ENCODE data around the gene PIK3C3. TPM values are rescaled to one million over a fixed set of nuclear protein-coding genes. Genes with fewer than 3 reads are reported as not detected.

Gene PIK3C3
- total and polyA plus RNA-seq, 2 of the 8 experiments (the other 6 are each of a cell fraction or from before 2014, with no cell fraction given): 15.3 to 47.4 TPM

DNA sequence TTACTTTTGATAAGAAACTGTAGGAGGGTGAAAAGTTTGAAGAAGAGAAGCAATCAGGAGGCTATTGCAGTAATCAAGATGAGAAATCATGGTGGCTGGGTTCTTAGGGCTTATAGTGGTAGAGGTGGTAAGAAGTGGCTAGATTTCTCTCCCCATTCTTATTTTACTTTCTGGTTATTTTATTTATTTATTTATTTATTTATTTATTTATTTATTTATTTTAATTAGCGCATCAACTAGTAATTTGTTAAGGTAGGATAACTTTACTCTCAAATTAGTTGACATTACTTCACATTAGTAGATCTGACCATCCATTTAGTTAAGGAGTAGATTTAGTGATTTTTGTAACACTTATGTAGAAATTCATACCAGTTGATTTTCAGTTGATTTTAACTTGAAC is 77.4 kb downstream of the PIK3C3 start:
- H4K91ac ChIP-seq (replicated peaks; ENCODE audit: insufficient read length, low read length): no peak overlapping the region
- ChIA-PET CTCF (ENCODE audit: partially characterized antibody) (no interaction called here), POLR2A (ENCODE audit: partially characterized antibody) (no interaction called here)
- no peaks in the 10 kb centered on the region for H3K4me1 ChIP-seq (replicated peaks in 1 of 4; ENCODE audit: control insufficient read depth in 3 of 4, insufficient read depth in 4 of 4, low read length in 3 of 4)
- no peak overlapping the region for H3K4me3 ChIP-seq (ENCODE audit: extremely low read depth in 1 of 4, insufficient read depth in 2 of 4, low read depth in 3 of 4, low read length in 4 of 4)
- H3K79me1 ChIP-seq (ENCODE audit: low read depth, low read length): no peaks in the 10 kb centered on the region
- H2BK120ac ChIP-seq (replicated peaks; ENCODE audit: low read depth, low read length): no peak overlapping the region
- H4K5ac ChIP-seq (ENCODE audit: insufficient read length, low read depth, low read length): no peak overlapping the region
- no peaks in the 10 kb centered on the region for H3K27me3 ChIP-seq (replicated peaks in 1 of 4; ENCODE audit: control insufficient read depth in 3 of 4, extremely low read depth in 1 of 4, insufficient read depth in 3 of 4, low read length in 3 of 4)
- DNase-seq (ENCODE audit: low read depth in 1 of 2, low spot score in 2 of 2) (no peak), FAIRE-seq (no peak)
- no peaks in the 10 kb centered on the region for H3K23me2 ChIP-seq (ENCODE audit: low read depth, low read length)
- no peak overlapping the region for H3K27ac ChIP-seq (ENCODE audit: low read depth, low read length)
- no peak overlapping the region for H2BK15ac ChIP-seq (ENCODE audit: low read length)
- H3K14ac ChIP-seq (ENCODE audit: insufficient read length): no peak overlapping the region
- H3K23ac ChIP-seq (ENCODE audit: insufficient read length): no peak overlapping the region
- H4K8ac ChIP-seq (ENCODE audit: extremely low read depth, insufficient read depth, low read length): no peak overlapping the region
- no peak overlapping the region for H3K9ac ChIP-seq (replicated peaks in 1 of 4; ENCODE audit: extremely low read depth in 1 of 4, low read depth in 3 of 4, low read length in 3 of 4)
- H2AK5ac ChIP-seq (ENCODE audit: low read depth, low read length): no peak overlapping the region
- no peak overlapping the region for H2BK5ac ChIP-seq (ENCODE audit: low read depth, low read length)
- no peak overlapping the region for H2AFZ ChIP-seq (ENCODE audit: low read length)
- no peak overlapping the region for H2BK20ac ChIP-seq (ENCODE audit: low read length)
- peaks cover 0 to 10% (median 3%) of the 10 kb centered on the region in 4 experiments; a peak in 3 of 8 replicates for H3K36me3 ChIP-seq (ENCODE audit: control insufficient read depth in 2 of 4, insufficient read depth in 4 of 4, low read length in 3 of 4)
- no peak overlapping the region for H3K4me2 ChIP-seq (ENCODE audit: insufficient read depth in 1 of 2, low read depth in 2 of 2, low read length in 2 of 2)
- H3K79me2 ChIP-seq (ENCODE audit: control insufficient read depth in 1 of 2, insufficient read depth in 2 of 2, low read length in 2 of 2): no peaks in the 10 kb centered on the region
- no peak overlapping the region for H3K56ac ChIP-seq (replicated peaks; ENCODE audit: insufficient read length, low read depth, low read length)
- no peak overlapping the region for H3K18ac ChIP-seq (ENCODE audit: extremely low read depth, low read length)
- no peaks in the 10 kb centered on the region for H4K20me1 ChIP-seq (replicated peaks in 1 of 2; ENCODE audit: control insufficient read depth in 1 of 2, insufficient read depth in 2 of 2, low read length in 2 of 2)
- H2BK12ac ChIP-seq (ENCODE audit: low read depth, low read length): no peak overlapping the region
- no peaks in the 10 kb centered on the region for H3K9me3 ChIP-seq (ENCODE audit: insufficient read depth in 2 of 2, low read depth in 1 of 2, low read length in 1 of 2)
- WGBS, 2 experiments (ENCODE audit: extremely low coverage in 1 of 2, insufficient coverage in 1 of 2, insufficient read length in 1 of 2, insufficient replicate concordance in 2 of 2, low coverage in 1 of 2, low lambda C conversion rate in 2 of 2, missing lambda C conversion rate in 1 of 2): 96% methylated on average over 1 of the region's 1 CpG; no CpG with 5 or more reads in 1 of the 2 experiments
- no peak overlapping the region for H3K4ac ChIP-seq (replicated peaks; ENCODE audit: insufficient read length, low read depth, low read length)
- no peak for TF ChIP-seq FOSL1 (IDR thresholded peaks at IDR 0.05; ENCODE audit: insufficient read depth, low read depth, low read length)
- no peak for TF ChIP-seq POLR2AphosphoS5 (IDR thresholded peaks at IDR 0.05; ENCODE audit: low read depth, low read length)
- no peak for TF ChIP-seq JUN (IDR thresholded peaks at IDR 0.05; ENCODE audit: low read depth, low read length)
- TF ChIP-seq POLR2A (IDR thresholded peaks at IDR 0.05; ENCODE audit: control extremely low read depth in 1 of 2, low read depth in 2 of 2, low read length in 2 of 2): no peak
- TF ChIP-seq POU5F1 (IDR thresholded peaks at IDR 0.05; ENCODE audit: low read depth, low read length): no peak
- TF ChIP-seq KDM1A (IDR thresholded peaks at IDR 0.05; ENCODE audit: borderline replicate concordance, low read length): no peak
- TF ChIP-seq RXRA (IDR thresholded peaks at IDR 0.05; ENCODE audit: insufficient read depth, low read depth, low read length): no peak
- TF ChIP-seq HDAC2 (IDR thresholded peaks at IDR 0.05; ENCODE audit: borderline replicate concordance in 1 of 2, low read depth in 2 of 2, low read length in 2 of 2): no peak
- TF ChIP-seq EP300 (IDR thresholded peaks at IDR 0.05; ENCODE audit: borderline replicate concordance in 1 of 2, low read depth in 2 of 2, low read length in 2 of 2): no peak
- TF ChIP-seq SUZ12 (IDR thresholded peaks at IDR 0.05; ENCODE audit: low read length): no peak
- TF ChIP-seq, protein P1, sequence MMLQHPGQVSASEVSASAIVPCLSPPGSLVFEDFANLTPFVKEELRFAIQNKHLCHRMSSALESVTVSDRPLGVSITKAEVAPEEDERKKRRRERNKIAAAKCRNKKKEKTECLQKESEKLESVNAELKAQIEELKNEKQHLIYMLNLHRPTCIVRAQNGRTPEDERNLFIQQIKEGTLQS (IDR thresholded peaks at IDR 0.05; ENCODE audit: insufficient read depth, low read depth, low read length): no peak
- TF ChIP-seq PHF8 (conservative IDR thresholded peaks at IDR 0.05; ENCODE audit: low read depth, low read length): no peak
- TF ChIP-seq E2F6 (IDR thresholded peaks at IDR 0.05): no peak
